ENCODE data around the gene AKAP1. TPM values are rescaled to one million over a fixed set of nuclear protein-coding genes. Genes with fewer than 3 reads are reported as not detected.

AKAP1 gene, protein sequence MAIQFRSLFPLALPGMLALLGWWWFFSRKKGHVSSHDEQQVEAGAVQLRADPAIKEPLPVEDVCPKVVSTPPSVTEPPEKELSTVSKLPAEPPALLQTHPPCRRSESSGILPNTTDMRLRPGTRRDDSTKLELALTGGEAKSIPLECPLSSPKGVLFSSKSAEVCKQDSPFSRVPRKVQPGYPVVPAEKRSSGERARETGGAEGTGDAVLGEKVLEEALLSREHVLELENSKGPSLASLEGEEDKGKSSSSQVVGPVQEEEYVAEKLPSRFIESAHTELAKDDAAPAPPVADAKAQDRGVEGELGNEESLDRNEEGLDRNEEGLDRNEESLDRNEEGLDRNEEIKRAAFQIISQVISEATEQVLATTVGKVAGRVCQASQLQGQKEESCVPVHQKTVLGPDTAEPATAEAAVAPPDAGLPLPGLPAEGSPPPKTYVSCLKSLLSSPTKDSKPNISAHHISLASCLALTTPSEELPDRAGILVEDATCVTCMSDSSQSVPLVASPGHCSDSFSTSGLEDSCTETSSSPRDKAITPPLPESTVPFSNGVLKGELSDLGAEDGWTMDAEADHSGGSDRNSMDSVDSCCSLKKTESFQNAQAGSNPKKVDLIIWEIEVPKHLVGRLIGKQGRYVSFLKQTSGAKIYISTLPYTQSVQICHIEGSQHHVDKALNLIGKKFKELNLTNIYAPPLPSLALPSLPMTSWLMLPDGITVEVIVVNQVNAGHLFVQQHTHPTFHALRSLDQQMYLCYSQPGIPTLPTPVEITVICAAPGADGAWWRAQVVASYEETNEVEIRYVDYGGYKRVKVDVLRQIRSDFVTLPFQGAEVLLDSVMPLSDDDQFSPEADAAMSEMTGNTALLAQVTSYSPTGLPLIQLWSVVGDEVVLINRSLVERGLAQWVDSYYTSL
- total RNA-seq, result 17.2 and 21.2 TPM in 2 replicates

DNA sequence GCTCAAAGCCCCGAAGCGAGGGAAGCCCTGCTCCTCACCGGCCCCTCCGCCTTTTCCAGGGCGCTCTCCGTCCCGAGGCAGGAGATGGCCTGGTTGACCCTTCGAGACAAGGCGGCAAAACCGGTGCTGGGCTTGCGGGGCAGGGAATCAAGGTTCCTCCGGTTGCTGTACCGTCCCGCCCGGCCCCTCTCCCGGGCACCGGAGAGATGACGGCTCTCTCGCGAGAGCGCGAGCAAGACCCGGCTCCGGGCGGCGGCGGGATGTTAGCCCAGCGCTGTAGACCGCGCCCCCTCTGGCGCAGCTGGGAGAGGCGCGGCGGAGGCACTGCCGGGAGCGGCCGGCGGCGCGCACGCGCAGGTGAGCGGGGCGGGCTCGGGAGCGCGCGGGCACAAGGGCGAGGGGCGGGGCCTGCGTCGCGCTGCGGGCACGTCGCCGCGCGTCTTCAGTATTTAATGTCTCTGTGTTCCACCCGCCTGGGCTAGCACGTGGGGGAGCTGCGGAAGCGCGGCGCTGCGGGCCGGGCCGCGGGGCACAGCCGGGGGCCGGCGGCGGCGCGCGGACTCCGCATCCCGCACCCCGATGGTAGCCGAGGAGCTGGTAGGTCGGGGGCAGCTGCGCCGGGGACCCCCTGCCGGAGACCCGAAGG, at the start of gene AKAP1:
TSS of gene AKAP1 (plus strand) at position 445 of the 646 bp plus-strand sequence. CDS start 20,219 bp downstream, outside the sequence.
- DNase-seq (ENCODE audit: low read depth in 2 of 2), result peak; percentile 96 to 97

DNA sequence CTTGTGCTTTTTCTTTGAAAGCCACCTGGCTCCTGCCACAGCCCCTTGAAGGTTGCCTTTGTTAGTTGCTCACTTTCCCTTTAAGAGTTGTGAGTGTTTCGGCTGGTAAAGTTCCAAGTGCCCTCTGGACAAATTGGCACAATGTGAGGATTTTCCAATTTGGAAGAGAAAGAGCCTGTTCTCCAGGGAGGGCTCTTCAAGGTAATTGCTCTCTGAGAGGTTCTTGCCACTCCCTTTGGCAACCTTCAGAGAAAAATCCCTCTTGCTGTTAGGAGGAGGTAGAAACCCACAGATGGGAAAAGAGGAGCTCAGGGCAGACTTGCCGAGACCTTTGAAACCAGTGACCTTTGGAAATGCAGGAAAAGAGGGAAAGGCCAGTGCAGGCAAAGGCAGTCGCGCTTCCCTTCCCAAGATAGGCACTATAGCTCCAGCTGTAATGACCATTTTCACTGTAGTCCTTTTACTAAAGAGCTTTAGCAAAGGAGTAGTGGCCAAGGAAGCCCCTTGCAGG, 49.0 kb upstream of the AKAP1 start:
- DNase-seq (ENCODE audit: low read depth in 2 of 2), result no peak

- no peak for DNase-seq (ENCODE audit: low read depth in 2 of 2)
These were observed 47.6 kb upstream of the AKAP1 start for GRCh38 chr17:57037411-57037810.

DNA sequence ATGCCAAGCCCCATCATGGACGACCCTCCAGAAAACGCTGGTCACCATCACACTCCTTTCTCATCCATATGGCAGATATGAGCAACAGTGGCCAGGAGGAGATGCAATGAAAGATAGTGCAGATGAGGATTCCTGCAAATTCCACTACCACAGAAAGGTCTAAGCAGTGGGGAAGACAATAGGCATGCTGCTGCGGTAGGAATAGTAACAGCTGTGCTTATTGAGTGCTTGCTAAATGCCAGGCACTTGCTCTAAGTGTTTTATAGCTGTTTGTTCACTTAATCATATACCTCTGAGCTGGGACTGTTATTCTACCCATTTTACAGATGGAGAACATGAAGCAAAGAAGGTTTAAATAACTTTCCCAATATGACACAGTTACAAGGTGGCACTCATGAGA, 46.6 kb upstream of the AKAP1 start:
- DNase-seq (ENCODE audit: low read depth in 2 of 2), result no peak

GRCh38 chr17:57040571-57040970, 44.5 kb upstream of the AKAP1 start:
- DNase-seq (ENCODE audit: low read depth in 2 of 2), result no peak

DNA sequence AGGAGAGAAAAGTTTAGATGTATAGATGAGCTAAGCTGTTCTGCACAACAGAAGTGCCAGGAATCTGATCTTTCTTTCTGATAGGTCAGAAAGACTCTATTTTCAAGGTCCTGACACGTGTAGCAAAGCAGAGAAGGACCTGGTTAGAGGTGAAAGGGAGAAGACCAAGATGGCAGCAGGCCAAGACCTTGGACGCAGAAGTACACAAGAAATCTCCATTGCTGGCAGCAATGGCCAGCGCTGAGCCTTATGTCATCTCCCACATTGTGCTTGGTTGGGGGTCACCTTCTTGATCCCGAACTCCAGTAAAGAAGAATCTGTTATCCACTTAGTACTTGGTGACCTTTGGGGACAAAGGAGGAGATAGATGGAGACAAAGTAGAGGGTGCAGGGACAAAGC, 41.8 kb upstream of the AKAP1 start:
- no peak for DNase-seq (ENCODE audit: low read depth in 2 of 2)

- no peak for DNase-seq (ENCODE audit: low read depth in 2 of 2)
These were observed 39.8 kb upstream of the AKAP1 start for GRCh38 chr17:57044976-57045867.

DNA sequence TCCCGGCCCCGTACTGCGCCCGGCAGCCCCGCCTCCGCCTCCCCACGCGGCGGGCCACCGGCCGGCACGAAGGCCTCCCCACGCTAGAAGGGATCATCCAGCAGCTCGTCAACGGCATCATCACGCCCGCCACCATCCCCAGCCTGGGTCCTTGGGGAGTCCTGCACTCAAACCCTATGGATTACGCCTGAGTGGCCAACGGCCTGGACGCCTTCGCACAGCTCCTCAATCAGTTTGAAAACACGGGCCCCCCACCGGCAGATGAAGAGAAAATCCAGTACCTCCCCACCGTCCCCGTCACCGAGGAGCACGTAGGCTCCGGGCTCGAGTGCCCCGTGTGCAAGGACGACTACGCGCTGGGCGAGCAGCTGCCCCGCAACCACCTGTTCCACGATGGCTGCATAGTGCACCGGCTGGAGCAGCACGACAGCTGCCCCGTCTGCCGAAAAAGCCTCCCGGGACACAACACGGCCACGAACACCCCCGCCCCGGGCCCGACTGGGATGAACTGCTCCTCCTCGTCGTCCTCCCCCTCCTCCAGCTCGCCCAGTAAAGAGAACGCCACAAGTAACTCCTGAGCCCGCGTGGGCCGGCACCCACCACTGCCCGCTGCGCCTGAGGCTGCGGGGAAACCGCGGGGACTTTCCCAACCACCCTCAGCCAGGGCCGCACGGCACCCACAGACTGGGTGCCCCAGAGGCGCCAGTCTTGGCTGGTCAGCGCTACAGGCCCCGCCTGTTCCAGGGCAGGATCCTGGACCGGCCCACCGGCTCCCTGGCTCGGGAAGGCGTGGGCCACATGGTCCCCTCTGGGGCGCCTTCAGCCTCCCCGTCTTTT, 39.0 kb upstream of the AKAP1 start:
- DNase-seq (ENCODE audit: low read depth in 2 of 2), result peak in 1 of 2 donors; percentile 8

DNA sequence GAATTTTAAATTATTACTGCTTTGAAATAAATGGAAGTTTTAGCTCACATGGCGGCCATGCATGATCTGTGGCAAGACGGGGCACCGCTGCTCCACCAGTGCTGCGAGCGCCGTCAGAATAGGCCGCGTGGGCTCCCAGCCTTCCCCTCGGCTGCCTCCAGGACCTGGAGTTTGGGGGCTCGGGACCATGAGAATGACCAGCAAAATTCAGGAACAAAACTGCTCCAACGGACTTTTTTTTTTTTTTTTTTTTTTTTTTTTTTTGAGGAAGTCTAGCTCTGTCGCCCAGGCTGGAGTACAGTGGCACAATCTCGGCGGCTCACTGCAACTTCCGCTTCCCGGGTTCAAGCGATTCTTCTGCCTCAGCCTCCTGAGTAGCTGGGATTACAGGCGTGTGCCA, 38.3 kb upstream of the AKAP1 start:
- no peak for DNase-seq (ENCODE audit: low read depth in 2 of 2)

GRCh38 chr17:57048096-57048495, 37.0 kb upstream of the AKAP1 start:
- no peak for DNase-seq (ENCODE audit: low read depth in 2 of 2)

DNA sequence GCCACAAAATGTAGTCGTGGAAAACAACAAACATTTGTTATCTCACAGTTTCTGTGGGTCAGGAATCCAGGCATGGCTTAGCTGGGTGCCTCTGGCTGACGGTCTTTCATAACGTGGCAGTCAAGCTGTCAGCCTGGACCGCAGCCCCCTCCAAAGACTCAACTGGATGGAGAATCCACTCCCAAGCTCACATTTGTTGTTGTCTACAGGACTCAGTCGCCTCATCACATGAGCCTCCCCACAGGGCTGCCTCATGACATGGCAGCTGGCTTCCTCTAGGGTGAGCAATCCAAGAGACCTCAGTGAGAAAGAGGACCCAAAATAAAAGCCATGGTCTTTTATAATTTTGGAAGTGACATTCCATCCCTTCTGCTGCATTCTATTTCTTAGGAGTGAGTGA, 34.7 kb upstream of the AKAP1 start:
- no peak for DNase-seq (ENCODE audit: low read depth in 2 of 2)

GRCh38 chr17:57051886-57052361, 33.1 kb upstream of the AKAP1 start:
- no peak for DNase-seq (ENCODE audit: low read depth in 2 of 2)

DNA sequence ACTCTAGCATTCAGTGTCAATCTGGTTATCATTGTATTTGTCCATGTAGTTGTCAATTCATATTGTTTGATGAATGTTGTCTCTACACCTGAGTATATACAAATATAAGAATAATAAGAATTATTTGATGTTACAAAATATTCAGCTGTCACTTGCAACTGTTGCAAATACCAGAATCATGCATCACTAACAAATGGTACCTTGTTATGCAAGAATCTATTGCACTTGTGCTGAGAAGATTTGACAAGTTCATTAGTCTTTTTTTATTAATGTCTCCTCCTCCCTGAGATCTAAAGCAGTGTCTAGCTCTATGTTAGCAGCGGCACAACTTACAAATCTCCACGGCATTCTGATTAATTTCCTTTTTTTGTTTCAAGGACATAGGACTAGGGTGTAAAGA, 22.2 kb upstream of the AKAP1 start:
- DNase-seq (ENCODE audit: low read depth in 2 of 2), result no peak

- no peak for DNase-seq (ENCODE audit: low read depth in 2 of 2)
These were observed 17.9 kb upstream of the AKAP1 start for GRCh38 chr17:57067162-57067561.

- no peak for DNase-seq (ENCODE audit: low read depth in 2 of 2)
These were observed 17.3 kb upstream of the AKAP1 start for GRCh38 chr17:57067781-57068180.

DNA sequence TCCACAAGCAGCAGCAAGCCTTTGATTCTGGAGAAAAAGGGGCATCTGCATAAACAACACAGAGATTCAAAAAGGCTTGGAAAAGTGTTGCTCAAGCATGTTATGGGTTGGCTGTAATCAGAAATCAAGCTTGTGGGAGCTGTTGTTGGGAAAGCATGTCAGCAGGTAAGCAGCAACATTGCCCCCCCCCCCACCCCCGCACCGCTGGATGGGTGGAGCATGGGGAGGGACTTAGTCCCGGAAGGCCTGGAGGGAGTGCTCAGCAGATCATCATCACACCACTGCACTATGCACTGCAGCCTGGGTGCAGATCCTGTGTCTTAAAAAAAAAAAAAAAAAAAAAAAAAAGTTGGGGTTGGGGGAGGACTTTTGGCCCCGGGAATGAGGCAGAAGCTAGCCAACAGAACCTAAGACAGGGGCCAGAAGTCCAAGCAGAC, 16.8 kb upstream of the AKAP1 start:
- DNase-seq (ENCODE audit: low read depth in 2 of 2), result no peak

- DNase-seq (ENCODE audit: low read depth in 2 of 2), result no peak
These were observed 16.3 kb upstream of the AKAP1 start for GRCh38 chr17:57068707-57069106.

DNA sequence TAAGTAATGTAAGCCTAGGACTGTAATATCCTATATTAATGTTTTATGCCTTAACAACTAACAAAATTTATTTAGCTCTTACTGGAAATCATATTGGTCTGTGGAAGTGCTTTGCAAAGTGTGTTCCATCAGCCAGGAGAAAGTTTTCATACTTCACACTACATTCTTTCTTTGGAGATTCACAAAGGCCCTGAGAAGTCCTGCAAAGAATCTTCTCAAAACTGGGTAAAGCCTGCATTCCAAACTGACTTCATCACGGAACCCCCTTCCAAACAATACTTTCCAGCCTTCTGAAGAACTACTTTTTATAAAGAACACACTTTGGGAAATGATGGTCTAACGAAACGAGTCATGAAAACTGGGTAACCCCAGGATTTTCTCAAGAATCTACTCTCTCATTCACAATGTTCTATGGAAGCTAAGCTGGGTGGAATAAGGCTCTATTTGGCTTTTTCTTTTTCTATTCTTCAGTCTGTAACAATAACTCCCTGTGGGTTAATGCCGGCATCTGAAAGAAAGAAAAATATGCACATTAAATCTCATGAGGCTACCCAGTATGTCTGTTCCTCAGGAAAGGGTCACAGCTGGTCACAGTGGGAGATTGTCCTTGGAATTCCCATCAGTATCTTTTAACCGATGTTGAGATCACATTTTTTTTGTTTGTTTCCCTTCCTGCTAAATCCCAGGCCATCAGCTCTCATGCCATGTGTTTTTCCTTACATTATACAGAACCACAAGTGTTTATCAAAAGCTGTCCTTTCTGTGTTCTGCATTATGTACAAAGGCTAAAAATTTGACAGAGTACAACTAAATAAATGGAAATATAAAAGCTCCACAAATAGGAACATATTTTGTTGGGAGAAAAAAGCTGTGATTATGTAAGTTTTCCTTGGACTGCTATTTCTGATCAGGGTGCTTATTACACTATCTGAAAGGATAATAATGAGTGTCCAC, 12.8 kb upstream of the AKAP1 start:
- DNase-seq (ENCODE audit: low read depth in 2 of 2), result no peak
